IMR-90 (cell line): ENCODE results near the gene UQCRFS1.

ENCODE experiments used
- CEBPB ChIP-seq: IDR thresholded peaks from 2 replicates; pipeline ENCODE4 v1.6.1; 2012; ENCODE audit warnings: low read depth, low read length, improper control_type of control experiment
- CTCF ChIP-seq: conservative IDR thresholded peaks from 2 replicates; pipeline ENCODE4 v1.5.1; 2012; ENCODE audit warnings: mild to moderate bottlenecking, low read depth, low read length, improper control_type of control experiment
- USF2 ChIP-seq: fragments of 150-350 bp; IDR thresholded peaks from 2 replicates; pipeline ENCODE4 v1.6.1; 2017; ENCODE audit warnings: mild to moderate bottlenecking, antibody characterized with exemption, low read length, low read depth

DNA sequence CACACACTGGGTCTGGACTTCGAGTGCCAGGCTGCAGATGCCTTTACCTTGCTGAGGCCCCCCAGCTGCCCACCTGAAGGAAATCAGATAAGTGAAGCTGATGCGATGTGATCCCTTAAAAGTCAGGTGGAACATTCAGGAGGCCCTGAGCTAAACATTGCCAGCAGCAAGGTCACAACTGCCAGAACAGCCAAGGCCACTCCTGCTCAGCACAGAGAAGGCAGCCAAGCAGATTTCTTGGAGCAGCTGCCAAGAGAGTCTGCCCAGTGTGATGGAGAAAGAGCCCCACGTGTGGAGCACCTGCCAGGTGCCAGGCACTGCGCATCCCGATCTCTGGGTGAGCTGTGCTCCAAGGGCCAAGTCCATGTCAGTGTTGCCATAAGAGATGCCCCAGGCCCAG lies 20.6 kb upstream of the UQCRFS1 start:
- TF ChIP-seq CTCF (no peak), CEBPB (no peak), USF2 (no peak)
